Measurements from ENCODE around the gene CC2D1A.

CC2D1A gene

GRCh38 chr19:13959141-13959961, 53.4 kb downstream of the CC2D1A start:
- no peak overlapping the region for H3K4me3 ChIP-seq (ENCODE audit: low read depth in 1 of 2, low read length in 2 of 2)
- peaks cover 16 to 61% of the 10 kb centered on the region in 2 donors for H3K36me3 ChIP-seq (ENCODE audit: control insufficient read depth in 1 of 2, insufficient read depth in 2 of 2, low read length in 2 of 2)
- H3K27me3 ChIP-seq (ENCODE audit: low read depth, low read length): no peaks in the 10 kb centered on the region
- H3K27ac ChIP-seq (ENCODE audit: low read length): no peak overlapping the region
- H3K4me1 ChIP-seq (ENCODE audit: control insufficient read depth in 1 of 2, insufficient read depth in 2 of 2, low read length in 2 of 2): peaks cover 0 to 6% of the 10 kb centered on the region in 2 donors
- no peaks in the 10 kb centered on the region for H3K9me3 ChIP-seq (ENCODE audit: control insufficient read depth in 1 of 2, low read length in 2 of 2)

GRCh38 chr19:13959962-13960862, 54.2 kb downstream of the CC2D1A start:
- H3K9me3 ChIP-seq (ENCODE audit: control insufficient read depth in 1 of 2, low read length in 2 of 2): no peaks in the 10 kb centered on the region
- H3K27me3 ChIP-seq (ENCODE audit: low read depth, low read length): no peaks in the 10 kb centered on the region
- H3K4me3 ChIP-seq (ENCODE audit: low read depth in 1 of 2, low read length in 2 of 2): no peak overlapping the region
- H3K27ac ChIP-seq (ENCODE audit: low read length): no peak overlapping the region
- H3K36me3 ChIP-seq (ENCODE audit: control insufficient read depth in 1 of 2, insufficient read depth in 2 of 2, low read length in 2 of 2): peaks cover 20 to 61% of the 10 kb centered on the region in 2 donors
- peaks cover 0 to 6% of the 10 kb centered on the region in 2 donors for H3K4me1 ChIP-seq (ENCODE audit: control insufficient read depth in 1 of 2, insufficient read depth in 2 of 2, low read length in 2 of 2)

DNA sequence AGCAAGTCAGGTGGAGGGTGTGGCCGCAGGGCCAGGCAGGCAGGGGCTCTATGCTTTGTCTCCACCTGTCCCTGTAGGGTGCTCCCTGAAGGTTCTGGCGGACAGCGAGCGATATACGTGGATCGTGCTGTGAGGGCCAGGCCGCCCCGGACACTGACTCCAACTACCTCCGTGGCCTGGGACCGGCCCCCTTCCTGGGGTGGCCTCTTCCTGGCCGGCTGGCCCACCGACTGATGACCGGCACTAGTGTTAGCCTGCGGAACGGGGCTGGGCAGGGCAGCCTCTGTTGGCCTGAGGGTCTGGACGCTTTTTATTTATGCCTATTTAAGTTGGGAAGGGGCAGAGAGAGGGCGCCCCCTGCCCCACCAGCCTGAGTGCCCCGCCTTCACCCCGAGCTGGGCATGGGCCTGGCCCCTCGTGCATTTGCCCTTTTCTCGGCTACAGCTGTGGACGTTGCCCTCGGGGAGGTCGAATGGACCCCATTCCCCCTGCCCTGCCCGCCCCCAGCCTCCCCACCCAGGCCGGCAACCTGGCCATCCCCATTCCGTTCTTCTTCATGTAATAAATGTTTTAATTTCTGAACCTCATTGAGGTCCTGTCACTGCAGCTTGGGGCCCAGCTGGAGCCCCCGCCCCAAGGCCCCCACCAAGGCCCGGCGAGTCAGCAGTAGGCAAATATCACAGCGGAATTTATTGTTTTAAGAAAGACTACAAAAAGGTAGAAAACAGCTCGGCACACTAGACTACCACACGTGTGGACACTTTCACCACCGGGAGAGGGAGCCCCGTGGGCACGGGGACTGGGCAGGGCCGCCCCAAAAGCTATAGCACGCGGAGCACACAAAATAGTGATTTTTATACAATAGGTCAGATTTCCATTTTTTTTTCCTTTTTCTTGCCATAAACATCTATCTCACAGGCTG, 55.1 kb downstream of the CC2D1A start:
- Histone ChIP-seq H3K4me3 (ENCODE audit: low read depth in 1 of 2, low read length in 2 of 2) (no peak overlapping the region), H3K4me1 (ENCODE audit: control insufficient read depth in 1 of 2, insufficient read depth in 2 of 2, low read length in 2 of 2) (peaks cover 0 to 6% of the 10 kb centered on the region in 2 donors), H3K27me3 (ENCODE audit: low read depth, low read length) (no peaks in the 10 kb centered on the region), H3K36me3 (ENCODE audit: control insufficient read depth in 1 of 2, insufficient read depth in 2 of 2, low read length in 2 of 2) (peaks cover 20 to 61% of the 10 kb centered on the region in 2 donors), H3K27ac (ENCODE audit: low read length) (no peak overlapping the region), H3K9me3 (ENCODE audit: control insufficient read depth in 1 of 2, low read length in 2 of 2) (no peaks in the 10 kb centered on the region)

DNA sequence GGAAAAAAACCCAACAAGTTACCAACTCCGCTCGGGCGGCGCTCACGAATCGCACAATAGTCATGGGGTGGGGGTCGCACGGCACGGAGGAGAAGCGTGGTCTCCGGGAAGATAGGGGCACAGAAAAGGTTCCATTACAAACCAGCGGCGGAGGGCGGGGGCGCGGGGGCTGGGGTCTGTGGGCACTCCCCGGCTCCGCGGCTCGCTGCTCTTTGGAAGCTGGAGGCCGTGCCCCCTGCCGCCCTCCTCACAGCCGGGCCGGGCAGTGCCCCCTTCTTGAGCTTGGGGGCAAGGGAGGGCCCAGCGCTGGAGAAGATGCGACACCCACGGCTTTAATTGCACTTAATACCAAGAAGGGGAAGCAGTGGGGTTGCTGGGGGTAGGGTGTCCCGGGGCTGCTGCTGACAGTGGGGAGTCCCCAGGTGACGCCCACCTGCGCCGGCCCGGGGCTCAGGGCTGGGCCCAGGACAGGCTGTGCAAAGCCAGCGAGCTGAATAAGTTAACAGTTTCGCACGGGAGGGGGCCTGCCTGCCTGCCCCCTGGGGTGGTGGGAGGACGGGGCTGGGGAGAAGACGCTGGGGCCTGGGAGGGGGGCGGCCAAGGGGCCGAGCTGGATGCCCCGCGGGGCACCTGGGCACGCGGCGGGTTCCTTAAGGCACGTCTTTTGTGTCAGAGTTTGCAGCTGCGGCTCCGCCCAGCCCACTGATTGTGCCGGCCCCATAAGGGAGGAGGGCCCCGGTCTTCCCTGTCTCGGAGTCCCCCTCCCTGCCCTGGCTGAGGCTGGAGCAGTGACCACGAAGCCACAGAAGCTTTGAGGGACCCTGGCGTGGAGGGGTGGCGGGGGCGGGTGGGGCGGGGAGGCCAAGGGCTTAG, 56.1 kb downstream of the CC2D1A start:
- Histone ChIP-seq H3K4me3 (ENCODE audit: low read depth in 1 of 2, low read length in 2 of 2) (peak overlapping the region in 1 of 2 donors; percentile 24), H3K4me1 (ENCODE audit: control insufficient read depth in 1 of 2, insufficient read depth in 2 of 2, low read length in 2 of 2) (peaks cover 0 to 6% of the 10 kb centered on the region in 2 donors), H3K27me3 (ENCODE audit: low read depth, low read length) (no peaks in the 10 kb centered on the region), H3K9me3 (ENCODE audit: control insufficient read depth in 1 of 2, low read length in 2 of 2) (no peaks in the 10 kb centered on the region), H3K27ac (ENCODE audit: low read length) (no peak overlapping the region), H3K36me3 (ENCODE audit: control insufficient read depth in 1 of 2, insufficient read depth in 2 of 2, low read length in 2 of 2) (peaks cover 17 to 61% of the 10 kb centered on the region in 2 donors)

DNA sequence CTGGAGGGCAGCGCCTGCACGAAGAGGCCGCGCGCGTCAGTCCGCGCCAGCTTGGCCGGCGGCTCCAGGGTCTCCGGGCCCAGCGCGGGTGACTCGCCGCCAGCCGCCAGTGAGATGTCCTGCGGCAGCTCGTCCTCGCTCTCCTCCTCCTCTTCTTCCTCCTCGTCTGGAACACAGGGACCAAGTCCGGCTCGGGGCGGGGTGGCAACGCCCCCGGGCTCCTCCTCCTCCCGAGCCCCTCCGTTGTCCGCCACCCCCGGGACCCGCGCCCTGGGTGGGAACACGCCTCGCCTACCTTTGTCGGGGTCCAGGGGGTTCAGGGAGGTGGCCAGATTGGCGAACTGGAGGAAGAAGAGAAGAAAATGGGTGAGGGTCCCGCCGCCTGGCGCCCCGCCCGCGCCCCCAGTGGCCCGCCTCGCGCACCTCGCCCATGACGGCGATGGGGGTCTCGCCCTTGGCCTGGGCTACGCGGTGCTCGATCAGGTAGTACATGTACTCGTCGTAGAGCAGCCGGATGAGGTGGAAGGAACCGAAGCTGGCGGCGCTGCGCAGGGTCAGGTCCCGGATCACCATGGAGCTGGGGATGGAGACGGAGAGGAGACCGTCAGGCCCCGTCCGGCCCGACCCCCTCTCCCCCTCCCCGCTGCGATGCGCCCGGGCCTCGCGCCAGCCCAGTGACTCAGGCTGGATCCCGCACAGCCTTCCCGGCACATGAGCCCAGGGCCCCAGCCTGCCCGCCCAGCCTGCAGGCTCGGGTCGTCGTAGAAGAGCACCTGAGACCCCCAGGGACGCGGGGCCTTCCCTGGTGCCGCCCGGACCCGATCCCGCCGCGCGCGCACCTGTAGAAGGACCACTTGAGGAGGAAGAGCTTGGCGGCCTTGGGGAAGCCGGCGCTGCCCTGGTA, 57.0 kb downstream of the CC2D1A start:
- Histone ChIP-seq H3K27ac (ENCODE audit: low read length) (no peak overlapping the region), H3K27me3 (ENCODE audit: low read depth, low read length) (no peaks in the 10 kb centered on the region), H3K9me3 (ENCODE audit: control insufficient read depth in 1 of 2, low read length in 2 of 2) (no peaks in the 10 kb centered on the region), H3K4me1 (ENCODE audit: control insufficient read depth in 1 of 2, insufficient read depth in 2 of 2, low read length in 2 of 2) (peaks cover 0 to 6% of the 10 kb centered on the region in 2 donors), H3K36me3 (ENCODE audit: control insufficient read depth in 1 of 2, insufficient read depth in 2 of 2, low read length in 2 of 2) (peaks cover 15 to 60% of the 10 kb centered on the region in 2 donors), H3K4me3 (ENCODE audit: low read depth in 1 of 2, low read length in 2 of 2) (peak overlapping the region in 1 of 2 donors; percentile 56)

DNA sequence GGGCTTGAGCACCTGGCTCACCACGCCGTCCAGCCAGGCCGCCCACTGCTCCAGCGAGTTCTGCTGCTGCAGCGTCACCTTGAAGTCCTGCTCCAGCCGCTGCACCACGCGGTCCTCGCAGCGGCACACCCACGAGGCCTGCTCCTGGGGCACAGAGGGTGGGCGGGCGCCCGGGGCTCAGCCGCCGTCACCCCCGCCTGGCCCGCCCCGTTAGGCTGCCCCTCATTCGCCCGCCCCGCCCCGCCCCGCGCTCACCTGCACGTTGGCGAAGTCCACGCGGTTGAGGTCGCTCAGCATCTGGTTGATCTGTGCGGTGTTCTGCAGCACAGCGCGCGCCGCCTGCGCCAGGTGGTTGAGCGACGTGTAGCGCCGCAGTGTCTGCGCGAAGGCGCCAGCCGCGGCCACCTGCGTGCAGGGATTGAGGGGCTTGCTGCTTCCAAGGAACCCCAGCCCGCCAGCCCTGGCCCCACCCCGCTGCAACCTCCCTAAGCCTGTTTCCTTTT, 57.7 kb downstream of the CC2D1A start:
- H3K27me3 ChIP-seq (ENCODE audit: low read depth, low read length): no peaks in the 10 kb centered on the region
- no peaks in the 10 kb centered on the region for H3K9me3 ChIP-seq (ENCODE audit: control insufficient read depth in 1 of 2, low read length in 2 of 2)
- peak overlapping the region in 1 of 2 donors; percentile 56 for H3K4me3 ChIP-seq (ENCODE audit: low read depth in 1 of 2, low read length in 2 of 2)
- no peak overlapping the region for H3K27ac ChIP-seq (ENCODE audit: low read length)
- H3K36me3 ChIP-seq (ENCODE audit: control insufficient read depth in 1 of 2, insufficient read depth in 2 of 2, low read length in 2 of 2): peaks cover 12 to 65% of the 10 kb centered on the region in 2 donors
- H3K4me1 ChIP-seq (ENCODE audit: control insufficient read depth in 1 of 2, insufficient read depth in 2 of 2, low read length in 2 of 2): peaks cover 0 to 6% of the 10 kb centered on the region in 2 donors

DNA sequence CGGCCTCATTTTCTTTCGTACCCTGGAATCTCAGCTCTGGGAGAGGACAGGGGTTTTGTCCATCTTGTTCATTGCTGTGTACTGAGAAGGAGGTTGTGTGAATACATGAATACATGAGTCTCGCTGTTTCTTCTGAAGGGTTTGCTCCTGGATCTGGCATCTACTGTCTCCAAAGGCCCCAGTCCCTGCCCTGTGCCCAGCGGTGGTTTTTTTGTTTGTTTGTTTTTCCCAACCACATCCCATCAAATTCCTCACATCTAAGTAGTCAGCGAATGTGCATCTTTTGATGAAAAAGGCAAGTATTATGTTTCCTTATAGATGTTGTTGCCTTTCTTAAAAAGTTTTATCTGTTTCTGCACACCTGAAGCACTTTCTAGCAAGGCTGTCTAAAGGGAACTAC, 58.8 kb downstream of the CC2D1A start:
- peaks cover 14 to 68% of the 10 kb centered on the region in 2 donors for H3K36me3 ChIP-seq (ENCODE audit: control insufficient read depth in 1 of 2, insufficient read depth in 2 of 2, low read length in 2 of 2)
- no peak overlapping the region for H3K4me3 ChIP-seq (ENCODE audit: low read depth in 1 of 2, low read length in 2 of 2)
- peaks cover 0 to 6% of the 10 kb centered on the region in 2 donors for H3K4me1 ChIP-seq (ENCODE audit: control insufficient read depth in 1 of 2, insufficient read depth in 2 of 2, low read length in 2 of 2)
- no peak overlapping the region for H3K27ac ChIP-seq (ENCODE audit: low read length)
- H3K9me3 ChIP-seq (ENCODE audit: control insufficient read depth in 1 of 2, low read length in 2 of 2): no peaks in the 10 kb centered on the region
- H3K27me3 ChIP-seq (ENCODE audit: low read depth, low read length): no peaks in the 10 kb centered on the region

DNA sequence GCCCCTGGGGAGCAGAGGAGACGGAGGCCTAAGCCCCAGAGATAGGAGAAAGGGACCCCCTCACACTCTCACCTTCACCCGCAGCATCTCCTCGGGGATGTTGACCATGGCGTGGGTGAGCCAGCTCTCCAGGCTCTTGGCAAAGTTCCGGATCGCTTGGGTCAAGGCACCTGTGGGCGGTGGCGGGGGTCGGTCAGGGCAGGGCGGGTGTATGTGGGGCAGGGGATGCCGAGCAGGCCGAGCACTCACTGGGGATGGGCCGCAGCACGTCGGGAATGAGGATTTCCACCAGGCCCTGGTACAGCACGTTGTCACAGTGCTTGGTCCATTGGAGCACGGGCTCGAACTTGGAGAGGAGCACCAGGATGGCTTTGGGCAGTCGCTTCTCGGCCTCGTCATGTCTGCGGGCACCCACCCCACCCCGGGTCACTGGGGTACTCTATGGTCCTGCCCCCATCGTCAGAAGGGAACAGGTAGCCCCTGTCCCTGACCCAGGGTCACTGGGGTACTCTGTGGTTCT, 59.4 kb downstream of the CC2D1A start:
- Histone ChIP-seq H3K27me3 (ENCODE audit: low read depth, low read length) (no peaks in the 10 kb centered on the region), H3K9me3 (ENCODE audit: control insufficient read depth in 1 of 2, low read length in 2 of 2) (no peaks in the 10 kb centered on the region), H3K4me3 (ENCODE audit: low read depth in 1 of 2, low read length in 2 of 2) (no peak overlapping the region), H3K27ac (ENCODE audit: low read length) (no peak overlapping the region), H3K4me1 (ENCODE audit: control insufficient read depth in 1 of 2, insufficient read depth in 2 of 2, low read length in 2 of 2) (peaks cover 0 to 6% of the 10 kb centered on the region in 2 donors), H3K36me3 (ENCODE audit: control insufficient read depth in 1 of 2, insufficient read depth in 2 of 2, low read length in 2 of 2) (peaks cover 14 to 68% of the 10 kb centered on the region in 2 donors)

DNA sequence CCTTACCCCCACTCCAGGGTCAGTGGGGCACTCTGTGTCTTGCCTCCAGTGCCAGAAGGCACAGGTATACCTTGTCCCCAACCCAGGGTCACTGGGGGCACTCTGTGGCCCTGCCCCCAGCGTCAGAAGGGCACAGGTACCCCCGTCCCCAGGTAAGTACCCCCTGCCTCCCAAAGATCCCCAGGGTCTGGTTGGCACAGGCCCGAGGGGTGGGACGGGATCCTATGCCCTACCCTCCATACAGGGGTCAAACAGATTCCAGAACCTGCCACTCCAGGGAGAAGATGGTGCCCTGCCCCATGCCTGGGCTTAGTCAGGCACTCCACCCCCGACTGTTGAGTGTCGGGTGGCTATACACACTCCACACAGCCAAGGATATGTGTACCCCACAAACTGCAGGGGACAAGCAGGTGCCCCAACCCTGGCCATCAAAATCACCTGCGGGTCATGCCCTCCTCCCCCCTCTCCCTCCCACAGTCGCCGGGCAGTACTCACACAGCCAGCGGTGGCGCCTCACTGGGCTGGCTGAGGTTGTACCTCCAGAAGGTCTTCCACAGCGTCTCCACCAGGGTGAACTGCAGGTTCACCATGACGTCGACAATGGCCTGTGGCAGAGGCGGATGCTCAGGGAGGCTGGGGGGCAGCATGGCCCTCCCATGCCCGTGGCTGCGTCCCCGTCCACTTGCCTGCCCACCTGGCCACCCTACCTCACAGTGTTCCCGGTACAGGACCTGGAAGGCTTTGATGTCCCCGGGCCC, 60.1 kb downstream of the CC2D1A start:
- Histone ChIP-seq H3K36me3 (ENCODE audit: control insufficient read depth in 1 of 2, insufficient read depth in 2 of 2, low read length in 2 of 2) (peaks cover 14 to 63% of the 10 kb centered on the region in 2 donors), H3K9me3 (ENCODE audit: control insufficient read depth in 1 of 2, low read length in 2 of 2) (no peaks in the 10 kb centered on the region), H3K27me3 (ENCODE audit: low read depth, low read length) (no peaks in the 10 kb centered on the region), H3K4me3 (ENCODE audit: low read depth in 1 of 2, low read length in 2 of 2) (no peak overlapping the region), H3K4me1 (ENCODE audit: control insufficient read depth in 1 of 2, insufficient read depth in 2 of 2, low read length in 2 of 2) (peaks cover 0 to 6% of the 10 kb centered on the region in 2 donors), H3K27ac (ENCODE audit: low read length) (no peak overlapping the region)

All from muscle layer of duodenum (tissue), 2 donors.